Kidney (tissue), 14 donors: ENCODE results near the gene TMCO2. TPM values are rescaled to one million over a fixed set of nuclear protein-coding genes. Genes with fewer than 3 reads are reported as not detected.

ENCODE experiments used
- DNase-seq, 5 donors: peaks; one replicate each; pipeline ENCODE4 v3.0.0-alpha.2; 2013 to 2020
- FAIRE-seq: peaks from 2 replicates; lab custom pipeline; 2012; peaks lifted over from hg19 to GRCh38; lab: Jason Lieb, UNC
- H3K27ac ChIP-seq, 2 donors: one replicate each; pipeline ENCODE4 v1.7.0; 2013; ENCODE audit warnings: low read depth in 2 of 2, low read length in 2 of 2, inconsistent platforms in 1 of 2
- H3K27me3 ChIP-seq: one replicate; pipeline ENCODE4 v1.7.1; 2013; ENCODE audit warnings: low read length, inconsistent platforms; ENCODE audit not compliant: control insufficient read depth, insufficient read depth
- H3K36me3 ChIP-seq, 3 donors: one replicate each; pipeline versions ENCODE4 v1.7.0 to v1.7.1; 2013; ENCODE audit warnings: low read length in 3 of 3, control low read depth in 1 of 3, inconsistent platforms in 1 of 3; ENCODE audit not compliant: insufficient read depth in 3 of 3, control insufficient read depth in 2 of 3
- H3K4me1 ChIP-seq, 3 donors: one replicate each; pipeline versions ENCODE4 v1.7.0 to v1.7.1; 2013; ENCODE audit warnings: low read length in 3 of 3, inconsistent platforms in 1 of 3, low read depth in 1 of 3; ENCODE audit not compliant: control insufficient read depth in 2 of 3, insufficient read depth in 2 of 3
- H3K4me3 ChIP-seq, 3 donors: one replicate each; pipeline versions ENCODE4 v1.7.0 to v1.8.1; 2013; ENCODE audit warnings: low read length in 3 of 3, control low read depth in 1 of 3, inconsistent platforms in 1 of 3
- H3K9ac ChIP-seq, 3 donors: one replicate each; pipeline versions ENCODE4 v1.7.0 to v1.7.1; 2013; ENCODE audit warnings: low read length in 3 of 3, control low read depth in 1 of 3, inconsistent platforms in 1 of 3
- H3K9me3 ChIP-seq, 3 donors: one replicate each; pipeline versions ENCODE4 v1.7.0 to v1.7.1; 2013; ENCODE audit warnings: low read length in 3 of 3, control low read depth in 1 of 3, inconsistent platforms in 1 of 3; ENCODE audit not compliant: control insufficient read depth in 2 of 3, insufficient read depth in 1 of 3
- intact Hi-C: fragments of 100-400 bp; cut with DNase I; formaldehyde crosslinking; loops from one replicate; pipeline ENCODE4 v1.11.1; 2022
- polyA plus RNA-seq: library from polyadenylated mRNA; stranded (reverse); fragments of 350-450 nt; fragmentation: Illumina TruSeq; extraction: RNeasy Lipid Tissue Mini Kit (QIAGEN cat#74804); gene quantifications from one replicate; pipeline ENCODE4 v1.2.3, GENCODE V29; 2014; ENCODE audit warnings: low read depth, low replicate concordance; ENCODE audit not compliant: insufficient read depth
- total RNA-seq: library from RNA; stranded (reverse); fragmentation: NEBNext Ultra II Directional; extraction: Animal tissue kit (Norgen Biotek cat#: 25700); gene quantifications from one replicate; pipeline ENCODE4 v1.2.1, GENCODE V29; 2021
- TF ChIP-seq, protein P1 (sequence below): IDR thresholded peaks from 3 replicates; pipeline ENCODE4 v1.5.1; 2012; ENCODE audit warnings: mild to moderate bottlenecking, moderate library complexity, borderline replicate concordance; ENCODE audit not compliant: insufficient read depth; ENCODE audit errors: extremely low read depth
- donor health status: control.
- donor health status: control.
- donor health status: control.
- donor health status: control.
- donor health status: control.
- donor health status: DM: yes; HTN: yes; CAD: no.
- donor health status: Normal renal cell carcinoma (clear cell type).

Gene TMCO2
- total and polyA plus RNA-seq, 2 donors from 2014 or later, result not detected

DNA sequence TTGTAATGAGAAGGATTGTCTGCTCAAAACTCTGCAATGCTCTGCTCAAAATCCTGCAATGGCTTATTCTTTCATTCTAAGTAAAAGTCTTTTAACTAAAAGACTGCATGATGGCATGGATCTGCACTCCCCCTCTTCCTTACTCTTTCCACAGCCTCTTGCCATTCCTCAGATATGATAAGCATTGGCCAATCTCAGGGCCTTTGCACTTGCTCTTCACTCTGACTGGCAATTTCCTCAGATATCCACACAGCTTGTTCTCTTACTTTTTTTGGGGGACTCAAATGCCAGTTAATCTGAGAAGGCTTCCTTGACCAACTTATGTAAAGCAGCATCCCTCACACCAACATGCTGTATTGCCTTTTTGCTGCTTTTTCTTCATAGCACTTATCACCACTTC lies 7.5 kb downstream of the TMCO2 start:
- intact Hi-C loops, result no loop called here
- H3K36me3 ChIP-seq, result no peaks in the 10 kb centered on the region
- no peak overlapping the region for H3K4me3 ChIP-seq
- no peak for DNase-seq
- no peaks in the 10 kb centered on the region for H3K27me3 ChIP-seq
- no peak for FAIRE-seq
- H3K9me3 ChIP-seq, result no peaks in the 10 kb centered on the region
- no peak overlapping the region for H3K9ac ChIP-seq
- TF ChIP-seq, protein P1, sequence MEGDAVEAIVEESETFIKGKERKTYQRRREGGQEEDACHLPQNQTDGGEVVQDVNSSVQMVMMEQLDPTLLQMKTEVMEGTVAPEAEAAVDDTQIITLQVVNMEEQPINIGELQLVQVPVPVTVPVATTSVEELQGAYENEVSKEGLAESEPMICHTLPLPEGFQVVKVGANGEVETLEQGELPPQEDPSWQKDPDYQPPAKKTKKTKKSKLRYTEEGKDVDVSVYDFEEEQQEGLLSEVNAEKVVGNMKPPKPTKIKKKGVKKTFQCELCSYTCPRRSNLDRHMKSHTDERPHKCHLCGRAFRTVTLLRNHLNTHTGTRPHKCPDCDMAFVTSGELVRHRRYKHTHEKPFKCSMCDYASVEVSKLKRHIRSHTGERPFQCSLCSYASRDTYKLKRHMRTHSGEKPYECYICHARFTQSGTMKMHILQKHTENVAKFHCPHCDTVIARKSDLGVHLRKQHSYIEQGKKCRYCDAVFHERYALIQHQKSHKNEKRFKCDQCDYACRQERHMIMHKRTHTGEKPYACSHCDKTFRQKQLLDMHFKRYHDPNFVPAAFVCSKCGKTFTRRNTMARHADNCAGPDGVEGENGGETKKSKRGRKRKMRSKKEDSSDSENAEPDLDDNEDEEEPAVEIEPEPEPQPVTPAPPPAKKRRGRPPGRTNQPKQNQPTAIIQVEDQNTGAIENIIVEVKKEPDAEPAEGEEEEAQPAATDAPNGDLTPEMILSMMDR, result no peak
- H3K4me1 ChIP-seq, result peaks cover 0 to 6% (median 3%) of the 10 kb centered on the region in 3 donors
- no peak overlapping the region for H3K27ac ChIP-seq

DNA sequence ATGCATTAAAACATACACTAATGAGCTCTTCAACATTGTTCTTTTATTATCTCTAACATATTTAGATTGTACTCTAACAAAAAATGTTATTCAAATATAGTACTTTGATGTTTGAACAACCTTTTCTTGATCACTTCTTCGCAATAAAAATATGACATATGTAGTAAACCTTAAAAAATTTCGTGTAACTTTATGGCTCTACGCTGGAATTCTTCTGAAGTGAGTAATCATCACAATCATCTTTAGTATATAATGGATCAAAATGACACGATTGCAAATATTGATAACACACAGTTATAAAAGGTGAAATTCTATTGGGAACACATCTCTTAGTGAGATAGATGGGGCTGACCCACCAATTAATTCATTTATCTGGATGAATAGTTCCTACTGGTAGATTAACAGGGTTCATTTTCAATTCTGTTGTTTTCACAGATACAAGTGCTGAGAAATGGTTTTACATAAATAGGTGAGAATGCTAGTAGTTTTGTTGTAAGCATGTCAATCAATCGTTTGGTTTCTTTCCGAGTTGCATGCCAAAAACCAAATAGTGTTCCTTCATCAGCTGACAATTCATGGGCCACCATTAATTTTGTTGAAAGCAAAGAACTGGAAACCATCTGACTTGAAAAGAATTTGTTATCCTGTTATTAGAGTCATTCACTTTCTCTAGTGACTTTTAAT lies 8.8 kb downstream of the TMCO2 start:
- Histone ChIP-seq H3K4me1 (peaks cover 0 to 6% (median 3%) of the 10 kb centered on the region in 3 donors), H3K4me3 (peak overlapping the region; percentile 97), H3K9me3 (no peaks in the 10 kb centered on the region), H3K9ac (peak overlapping the region in 2 of 3 donors; percentile 92 to 99), H3K36me3 (peaks cover 0 to 8% (median 0%) of the 10 kb centered on the region in 3 donors), H3K27me3 (no peaks in the 10 kb centered on the region), H3K27ac (no peak overlapping the region)
- DNase-seq (peak in 2 of 5 donors; percentile 5 to 6), FAIRE-seq (no peak)
- intact Hi-C loops, result no loop called here
- TF ChIP-seq, protein P1, result no peak

DNA sequence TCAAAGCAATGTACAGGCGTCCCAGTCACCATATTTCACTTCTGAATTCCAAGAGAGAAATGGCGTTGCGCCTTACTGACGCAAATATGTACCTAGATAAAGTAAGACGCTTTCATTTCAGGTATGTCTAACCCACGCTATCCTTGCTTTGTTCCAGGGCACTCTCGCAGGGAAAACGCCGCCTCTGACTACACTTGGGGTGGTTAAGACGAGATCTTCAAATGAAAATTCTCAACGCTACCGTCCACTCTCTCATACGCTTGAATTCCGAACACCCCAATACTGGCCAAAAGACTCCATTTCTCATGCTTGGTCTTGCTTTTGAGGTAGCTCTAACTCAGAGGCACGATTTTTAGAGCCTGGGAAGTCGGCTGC lies 9.6 kb downstream of the TMCO2 start:
- FAIRE-seq (no peak), DNase-seq (no peak)
- peak overlapping the region; percentile 97 to 98 for H3K27ac ChIP-seq
- intact Hi-C loops, result no loop called here
- peaks cover 0 to 6% (median 3%) of the 10 kb centered on the region in 3 donors for H3K4me1 ChIP-seq
- peaks cover 0 to 8% (median 0%) of the 10 kb centered on the region in 3 donors for H3K36me3 ChIP-seq
- peak overlapping the region; percentile 97 for H3K4me3 ChIP-seq
- H3K9ac ChIP-seq, result peak overlapping the region; percentile 85 to 99 (median 92)
- H3K27me3 ChIP-seq, result no peaks in the 10 kb centered on the region
- no peaks in the 10 kb centered on the region for H3K9me3 ChIP-seq
- TF ChIP-seq, protein P1, result no peak
